Upper lobe of left lung (tissue), 6 donors: ENCODE measurements around the gene EEF2K. TPM values are rescaled to one million over a fixed set of nuclear protein-coding genes. Genes with fewer than 3 reads are reported as not detected.
A peak's percentile ranks its signal among the peaks of the same experiment; 100 is the strongest.
"Not testable (repeated sequence)": the region's sequence is repeated elsewhere in the genome, so short reads cannot be mapped to it uniquely, and the experiment has no call there.

ENCODE experiments used
- ATAC-seq, 2 donors: fragments of 200-7000 bp; cut with Tn5 transposase; one replicate each; pipeline ENCODE4 v1.9.1; 2022; ENCODE audit warnings: mild to moderate bottlenecking in 2 of 2, moderate library complexity in 2 of 2; ENCODE audit not compliant: low FRiP score in 2 of 2
- DNase-seq, 2 donors: peaks; one replicate each; pipeline ENCODE4 v3.0.0-alpha.2; 2019 to 2020
- H3K27ac ChIP-seq, 4 donors: fragments of 200-600 bp; sonication (generic); one replicate each; pipeline ENCODE4 v1.5.1; 2016 to 2019
- H3K27me3 ChIP-seq, 4 donors: fragments of 200-600 bp; sonication (generic); one replicate each; pipeline ENCODE4 v1.5.1; 2017 to 2019
- H3K36me3 ChIP-seq, 4 donors: fragments of 200-600 bp; sonication (generic); one replicate each; pipeline ENCODE4 v1.5.1; 2016 to 2019
- H3K4me1 ChIP-seq, 4 donors: fragments of 200-600 bp; sonication (generic); one replicate each; pipeline ENCODE4 v1.5.1; 2018 to 2019
- H3K4me3 ChIP-seq, 4 donors: fragments of 200-600 bp; sonication (generic); one replicate each; pipeline ENCODE4 v1.5.1; 2017 to 2019; ENCODE audit warnings: mild to moderate bottlenecking in 2 of 4, moderate library complexity in 1 of 4
- H3K9me3 ChIP-seq, 4 donors: fragments of 200-600 bp; sonication (generic); one replicate each; pipeline ENCODE4 v1.5.1; 2018 to 2019
- EP300 ChIP-seq, 4 donors: sonication (generic); formaldehyde crosslinking; IDR thresholded peaks; one replicate each; pipeline ENCODE4 v1.5.1; 2017; ENCODE audit warnings: antibody characterized with exemption in 4 of 4, control low read depth in 2 of 4
- POLR2A ChIP-seq, 4 donors: fragments of 450-650 bp; IDR thresholded peaks; one replicate each; pipeline ENCODE4 v1.5.1; 2016 to 2017; ENCODE audit warnings: antibody characterized with exemption in 4 of 4, mild to moderate bottlenecking in 2 of 4
- POLR2AphosphoS5 ChIP-seq, 2 donors: sonication (generic); formaldehyde crosslinking; IDR thresholded peaks; one replicate each; pipeline ENCODE4 v1.5.1; 2017; ENCODE audit warnings: antibody characterized with exemption in 2 of 2
- WGBS, 2 donors: methylation state at CpG; one replicate each; pipeline ENCODE4 v1.1.5; 2017 to 2018; 5-methylcytosine and 5-hydroxymethylcytosine counted together
- total RNA-seq, 6 donors: library from RNA; depleted of rRNA in 4 of 6; stranded (reverse); fragments of >200 nt in 4 of 6; gene quantifications; one replicate each; pipeline versions ENCODE4 v1.1.0 to v1.2.1, GENCODE V29; 2016 to 2021
- TF ChIP-seq, protein P1 (sequence below), 6 experiments: fragments of 450-650 bp in 4 of 6; fragments of 200-600 bp in 2 of 6; sonication (generic) in 2 of 6; IDR thresholded peaks; one replicate each; pipeline ENCODE4 v1.5.1; 2016 to 2019; ENCODE audit warnings: antibody characterized with exemption in 6 of 6
- donor health status: DM: no; HTN: no; CAD: no; lungs with moderate emphysema.
- donor health status: DM: no; HTN: yes; CAD: no; lungs with severe emphysema.

EEF2K gene
- total RNA-seq, 6 donors from 2014 or later, result 16.9 to 48.2 (median 29.2) TPM

DNA sequence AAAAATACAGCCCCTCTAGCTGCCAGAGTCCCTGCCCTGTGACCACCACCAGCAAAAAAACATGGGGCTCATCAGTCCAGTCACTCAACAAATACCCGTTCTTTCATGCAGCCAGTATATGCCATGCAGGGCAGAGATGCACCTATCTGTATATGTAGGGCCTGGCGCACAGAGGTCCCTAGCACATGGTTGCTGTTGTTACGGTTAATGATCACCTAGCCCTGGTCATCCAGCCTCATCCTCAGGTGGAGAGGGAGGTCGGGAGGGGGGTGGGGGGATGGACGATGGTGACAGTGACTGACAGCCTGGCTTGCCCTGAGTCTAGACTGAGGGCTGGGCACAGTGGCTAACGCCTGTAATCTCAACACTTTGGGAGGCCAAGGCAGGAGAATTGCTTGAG lies 42.3 kb upstream of the EEF2K start:
- Histone ChIP-seq H3K27me3 (peaks cover 0 to 9% (median 2%) of the 10 kb centered on the region in 4 donors), H3K9me3 (no peaks in the 10 kb centered on the region), H3K27ac (no peak overlapping the region), H3K36me3 (no peaks in the 10 kb centered on the region), H3K4me3 (no peak overlapping the region), H3K4me1 (peaks cover 0 to 8% (median 6%) of the 10 kb centered on the region in 4 donors)
- no peak for DNase-seq
- no peak for TF ChIP-seq EP300 (IDR thresholded peaks at IDR 0.05)
- no peak for TF ChIP-seq POLR2A (IDR thresholded peaks at IDR 0.05)
- no peak for TF ChIP-seq POLR2AphosphoS5 (IDR thresholded peaks at IDR 0.05)
- TF ChIP-seq, protein P1, sequence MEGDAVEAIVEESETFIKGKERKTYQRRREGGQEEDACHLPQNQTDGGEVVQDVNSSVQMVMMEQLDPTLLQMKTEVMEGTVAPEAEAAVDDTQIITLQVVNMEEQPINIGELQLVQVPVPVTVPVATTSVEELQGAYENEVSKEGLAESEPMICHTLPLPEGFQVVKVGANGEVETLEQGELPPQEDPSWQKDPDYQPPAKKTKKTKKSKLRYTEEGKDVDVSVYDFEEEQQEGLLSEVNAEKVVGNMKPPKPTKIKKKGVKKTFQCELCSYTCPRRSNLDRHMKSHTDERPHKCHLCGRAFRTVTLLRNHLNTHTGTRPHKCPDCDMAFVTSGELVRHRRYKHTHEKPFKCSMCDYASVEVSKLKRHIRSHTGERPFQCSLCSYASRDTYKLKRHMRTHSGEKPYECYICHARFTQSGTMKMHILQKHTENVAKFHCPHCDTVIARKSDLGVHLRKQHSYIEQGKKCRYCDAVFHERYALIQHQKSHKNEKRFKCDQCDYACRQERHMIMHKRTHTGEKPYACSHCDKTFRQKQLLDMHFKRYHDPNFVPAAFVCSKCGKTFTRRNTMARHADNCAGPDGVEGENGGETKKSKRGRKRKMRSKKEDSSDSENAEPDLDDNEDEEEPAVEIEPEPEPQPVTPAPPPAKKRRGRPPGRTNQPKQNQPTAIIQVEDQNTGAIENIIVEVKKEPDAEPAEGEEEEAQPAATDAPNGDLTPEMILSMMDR (IDR thresholded peaks at IDR 0.05), result no peak
- ATAC-seq, result no peak
- 87 to 92% methylated on average over 2 to 6 of the region's 6 CpGs for WGBS, 2 donors

DNA sequence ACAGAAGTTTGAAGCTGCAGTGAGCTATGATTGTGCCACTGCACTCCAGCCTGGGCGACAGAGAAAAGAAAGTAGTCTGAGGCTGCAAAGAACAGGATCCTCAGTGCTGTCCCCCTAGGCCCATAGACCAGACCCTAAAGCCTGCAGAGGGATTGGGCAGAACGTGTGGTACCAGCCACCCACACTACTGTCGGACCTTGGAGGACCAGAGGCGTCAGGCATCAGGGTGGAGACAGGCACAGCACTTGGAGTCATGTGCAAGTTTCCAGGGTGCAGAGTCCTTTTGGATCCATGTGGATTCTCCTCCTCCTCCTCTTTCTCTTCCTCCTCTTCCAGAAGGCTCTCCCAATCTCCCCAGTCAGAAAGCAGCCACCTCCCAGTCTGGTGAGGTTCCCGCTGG lies 41.6 kb upstream of the EEF2K start:
- H3K27ac ChIP-seq, result no peak overlapping the region
- DNase-seq (no peak), ATAC-seq (no peak)
- WGBS, 2 donors, result 88 to 94% methylated on average over 5 of the region's 5 CpGs
- peaks cover 0 to 8% (median 6%) of the 10 kb centered on the region in 4 donors for H3K4me1 ChIP-seq
- TF ChIP-seq EP300 (IDR thresholded peaks at IDR 0.05) (no peak), POLR2A (IDR thresholded peaks at IDR 0.05) (no peak), POLR2AphosphoS5 (IDR thresholded peaks at IDR 0.05) (no peak)
- TF ChIP-seq, protein P1 (IDR thresholded peaks at IDR 0.05), result no peak
- no peaks in the 10 kb centered on the region for H3K9me3 ChIP-seq
- H3K4me3 ChIP-seq, result no peak overlapping the region
- no peaks in the 10 kb centered on the region for H3K36me3 ChIP-seq
- H3K27me3 ChIP-seq, result peaks cover 0 to 9% (median 2%) of the 10 kb centered on the region in 4 donors

DNA sequence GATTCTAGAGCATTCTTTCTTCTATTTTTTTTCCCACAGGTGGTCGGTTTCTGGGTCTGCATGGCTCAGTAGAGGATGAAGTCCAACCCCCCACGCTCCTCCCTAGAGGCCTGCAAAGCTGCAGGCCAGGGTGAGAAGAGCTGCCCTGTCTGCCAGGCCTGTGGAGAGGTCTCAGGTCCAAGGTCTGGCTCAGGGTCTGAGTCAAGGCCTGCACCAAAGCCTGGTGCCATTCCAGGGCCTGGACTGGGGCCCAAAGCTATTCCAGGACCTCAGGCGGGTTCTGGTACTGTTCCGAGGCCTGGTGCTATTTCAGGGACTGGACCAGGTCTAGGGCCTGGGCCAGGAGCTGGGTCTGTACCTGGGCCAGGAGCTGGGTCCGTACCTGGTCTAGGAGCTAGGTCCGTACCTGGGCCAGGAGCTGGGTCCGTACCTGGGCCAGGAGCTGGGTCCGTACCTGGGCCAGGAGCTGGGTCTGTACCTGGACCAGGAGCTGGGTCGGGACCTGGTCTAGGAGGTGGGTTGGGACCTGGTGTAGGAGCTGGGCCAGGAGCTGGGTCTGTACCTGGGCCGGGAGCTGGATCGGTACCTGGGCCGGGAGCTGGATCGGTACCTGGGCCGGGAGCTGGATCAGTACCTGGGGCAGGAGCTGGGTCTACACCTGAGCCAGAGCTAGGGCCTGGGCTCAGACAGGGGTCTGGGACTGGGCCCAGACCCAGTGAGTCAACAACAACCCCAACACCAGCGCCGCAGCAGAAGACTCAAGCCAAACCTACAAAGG lies 40.4 kb upstream of the EEF2K start:
- Histone ChIP-seq H3K4me3 (no peak overlapping the region), H3K27ac (no peak overlapping the region), H3K4me1 (peaks cover 0 to 8% (median 6%) of the 10 kb centered on the region in 4 donors), H3K9me3 (no peaks in the 10 kb centered on the region), H3K36me3 (no peaks in the 10 kb centered on the region), H3K27me3 (peaks cover 0 to 9% (median 2%) of the 10 kb centered on the region in 4 donors)
- no peak for ATAC-seq
- no peak for TF ChIP-seq POLR2A (IDR thresholded peaks at IDR 0.05)
- TF ChIP-seq, protein P1 (IDR thresholded peaks at IDR 0.05), result no peak
- no peak for TF ChIP-seq EP300 (IDR thresholded peaks at IDR 0.05)
- TF ChIP-seq POLR2AphosphoS5 (IDR thresholded peaks at IDR 0.05), result no peak
- no peak for DNase-seq
- 85 to 89% methylated on average over 4 to 16 of the region's 16 CpGs for WGBS, 2 donors

DNA sequence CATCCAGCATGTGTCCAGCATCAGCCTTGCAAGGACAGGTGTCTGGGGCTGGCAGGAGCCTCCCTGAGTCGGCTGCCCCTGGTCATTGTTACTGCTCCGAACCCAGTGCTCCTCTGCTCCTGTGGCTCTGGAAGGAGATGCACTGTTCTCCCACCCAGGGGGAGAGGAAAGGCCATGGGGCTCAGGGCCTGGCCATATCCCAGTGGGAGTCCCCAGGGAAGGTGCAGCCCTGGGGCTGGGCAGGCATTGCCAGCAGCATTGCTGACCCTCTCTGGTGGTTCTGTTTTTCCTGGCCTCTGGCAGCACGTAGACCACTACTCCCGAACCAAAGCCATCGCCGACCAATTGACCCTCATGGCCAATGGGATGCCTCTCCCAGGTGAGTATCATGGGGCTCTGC lies 34.1 kb upstream of the EEF2K start:
- no peak overlapping the region for H3K27ac ChIP-seq
- H3K36me3 ChIP-seq, result no peaks in the 10 kb centered on the region
- no peak overlapping the region for H3K4me3 ChIP-seq
- WGBS, 2 donors, result 89 to 92% methylated on average over 2 to 6 of the region's 6 CpGs
- H3K4me1 ChIP-seq, result no peaks in the 10 kb centered on the region
- TF ChIP-seq POLR2A (IDR thresholded peaks at IDR 0.05) (no peak), POLR2AphosphoS5 (IDR thresholded peaks at IDR 0.05) (no peak), EP300 (IDR thresholded peaks at IDR 0.05) (no peak)
- TF ChIP-seq, protein P1 (IDR thresholded peaks at IDR 0.05), result no peak
- DNase-seq (no peak), ATAC-seq (peak in 1 of 2 donors; percentile 21)
- H3K9me3 ChIP-seq, result no peaks in the 10 kb centered on the region
- no peaks in the 10 kb centered on the region for H3K27me3 ChIP-seq

DNA sequence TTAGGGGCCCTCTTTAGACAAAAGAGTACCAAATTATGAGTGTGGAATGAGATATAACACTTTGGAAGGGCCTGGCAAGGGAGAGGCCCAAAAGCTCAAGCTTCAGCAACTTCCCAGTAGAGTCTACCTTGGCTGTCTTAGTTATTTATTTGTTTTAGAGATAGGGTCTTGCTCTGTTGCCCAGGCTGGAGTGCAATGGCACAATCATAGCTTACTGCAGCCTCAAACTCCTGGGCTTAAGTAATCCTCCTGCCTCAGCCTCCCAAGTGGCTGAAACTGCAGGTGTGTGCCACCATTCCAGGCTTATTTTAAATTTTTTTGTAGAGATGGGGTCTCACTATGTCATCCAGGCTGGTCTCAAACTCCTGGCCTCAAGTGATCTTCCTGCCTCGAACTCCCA lies 33.4 kb upstream of the EEF2K start:
- not testable (repeated sequence) for H3K9me3 ChIP-seq, H3K4me1 ChIP-seq, ATAC-seq, DNase-seq, H3K4me3 ChIP-seq, H3K36me3 ChIP-seq, H3K27ac ChIP-seq, H3K27me3 ChIP-seq
- 75 to 90% methylated on average over 1 of the region's 1 CpG for WGBS, 2 donors
